ENCODE results near the gene RPS6KA2.

The RPS6KA2 gene

DNA sequence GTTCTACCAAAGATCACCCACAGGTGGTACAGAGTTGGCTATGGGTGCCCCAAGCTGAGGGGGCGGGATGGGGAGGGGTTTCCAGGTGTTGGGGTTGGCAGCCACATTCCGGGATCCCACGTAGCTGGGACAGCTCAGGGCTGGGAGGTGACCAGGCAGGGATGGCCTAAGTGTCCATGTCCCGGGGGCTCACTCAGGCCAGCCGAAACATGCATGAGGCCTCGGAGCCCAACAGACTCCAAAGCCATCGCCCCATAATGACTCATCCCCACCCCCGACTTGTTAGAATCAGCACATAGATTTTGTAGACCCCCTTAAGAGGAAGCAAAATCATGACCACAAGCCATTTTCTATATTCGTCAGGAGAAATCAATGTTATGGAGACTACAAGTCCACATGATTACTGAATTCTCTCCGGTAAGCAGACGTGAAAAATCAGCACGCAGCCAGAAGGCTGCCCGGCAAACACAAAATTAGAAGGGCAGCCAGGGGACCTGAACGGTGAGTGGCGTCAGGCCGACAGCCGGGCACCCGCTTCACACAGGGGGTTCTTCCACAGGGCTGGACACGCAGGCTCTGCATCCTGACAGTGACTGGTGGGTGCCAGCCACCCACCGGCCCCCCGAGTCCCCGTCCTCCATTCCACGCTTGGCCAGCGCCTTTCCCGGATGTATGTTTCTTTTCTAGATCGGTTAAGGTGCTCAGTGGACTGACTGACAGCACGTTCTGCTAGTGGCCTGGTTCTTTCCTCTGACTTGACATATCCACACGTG is 121.7 kb downstream of the RPS6KA2 start:
- H3K4me1 Mint-ChIP-seq: peaks cover 7% of the 10 kb centered on the region
- H3K9me3 Mint-ChIP-seq: no peaks in the 10 kb centered on the region
- no peak overlapping the region for H3K27ac Mint-ChIP-seq
- H3K4me3 Mint-ChIP-seq: no peak overlapping the region
- TF ChIP-seq, protein P1, sequence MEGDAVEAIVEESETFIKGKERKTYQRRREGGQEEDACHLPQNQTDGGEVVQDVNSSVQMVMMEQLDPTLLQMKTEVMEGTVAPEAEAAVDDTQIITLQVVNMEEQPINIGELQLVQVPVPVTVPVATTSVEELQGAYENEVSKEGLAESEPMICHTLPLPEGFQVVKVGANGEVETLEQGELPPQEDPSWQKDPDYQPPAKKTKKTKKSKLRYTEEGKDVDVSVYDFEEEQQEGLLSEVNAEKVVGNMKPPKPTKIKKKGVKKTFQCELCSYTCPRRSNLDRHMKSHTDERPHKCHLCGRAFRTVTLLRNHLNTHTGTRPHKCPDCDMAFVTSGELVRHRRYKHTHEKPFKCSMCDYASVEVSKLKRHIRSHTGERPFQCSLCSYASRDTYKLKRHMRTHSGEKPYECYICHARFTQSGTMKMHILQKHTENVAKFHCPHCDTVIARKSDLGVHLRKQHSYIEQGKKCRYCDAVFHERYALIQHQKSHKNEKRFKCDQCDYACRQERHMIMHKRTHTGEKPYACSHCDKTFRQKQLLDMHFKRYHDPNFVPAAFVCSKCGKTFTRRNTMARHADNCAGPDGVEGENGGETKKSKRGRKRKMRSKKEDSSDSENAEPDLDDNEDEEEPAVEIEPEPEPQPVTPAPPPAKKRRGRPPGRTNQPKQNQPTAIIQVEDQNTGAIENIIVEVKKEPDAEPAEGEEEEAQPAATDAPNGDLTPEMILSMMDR (IDR thresholded peaks at IDR 0.05; ENCODE audit: unreplicated experiment in 3 of 3): no peak
- H3K27me3 Mint-ChIP-seq (ENCODE audit: low read depth): peaks cover 4% of the 10 kb centered on the region
- peaks cover 9% of the 10 kb centered on the region for H3K36me3 Mint-ChIP-seq (ENCODE audit: low read depth)

DNA sequence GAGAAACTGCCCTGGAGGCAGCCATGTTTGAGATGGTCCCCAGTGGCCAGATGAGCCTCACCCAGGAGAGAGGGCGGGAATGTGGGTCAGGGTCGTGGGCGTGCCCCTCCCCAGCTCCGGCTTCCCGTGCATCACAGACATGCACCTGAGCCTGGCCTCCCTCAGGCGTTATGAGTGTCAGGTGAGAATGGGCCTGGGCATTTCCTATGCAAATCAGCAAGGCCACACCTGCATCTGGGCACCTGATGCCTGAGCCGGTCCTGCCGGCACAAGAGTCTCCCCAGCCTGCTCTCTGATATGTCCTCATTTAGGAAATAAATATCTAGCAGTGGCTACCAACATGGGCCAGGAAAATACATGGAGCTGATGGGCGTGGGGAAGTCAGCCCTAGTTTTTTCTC is 123.0 kb downstream of the RPS6KA2 start:
- no peaks in the 10 kb centered on the region for H3K9me3 Mint-ChIP-seq
- H3K27ac Mint-ChIP-seq: no peak overlapping the region
- peaks cover 7% of the 10 kb centered on the region for H3K4me1 Mint-ChIP-seq
- TF ChIP-seq, protein P1 (IDR thresholded peaks at IDR 0.05; ENCODE audit: unreplicated experiment in 3 of 3): no peak
- peaks cover 4% of the 10 kb centered on the region for H3K27me3 Mint-ChIP-seq (ENCODE audit: low read depth)
- H3K36me3 Mint-ChIP-seq (ENCODE audit: low read depth): peaks cover 12% of the 10 kb centered on the region
- no peak overlapping the region for H3K4me3 Mint-ChIP-seq

DNA sequence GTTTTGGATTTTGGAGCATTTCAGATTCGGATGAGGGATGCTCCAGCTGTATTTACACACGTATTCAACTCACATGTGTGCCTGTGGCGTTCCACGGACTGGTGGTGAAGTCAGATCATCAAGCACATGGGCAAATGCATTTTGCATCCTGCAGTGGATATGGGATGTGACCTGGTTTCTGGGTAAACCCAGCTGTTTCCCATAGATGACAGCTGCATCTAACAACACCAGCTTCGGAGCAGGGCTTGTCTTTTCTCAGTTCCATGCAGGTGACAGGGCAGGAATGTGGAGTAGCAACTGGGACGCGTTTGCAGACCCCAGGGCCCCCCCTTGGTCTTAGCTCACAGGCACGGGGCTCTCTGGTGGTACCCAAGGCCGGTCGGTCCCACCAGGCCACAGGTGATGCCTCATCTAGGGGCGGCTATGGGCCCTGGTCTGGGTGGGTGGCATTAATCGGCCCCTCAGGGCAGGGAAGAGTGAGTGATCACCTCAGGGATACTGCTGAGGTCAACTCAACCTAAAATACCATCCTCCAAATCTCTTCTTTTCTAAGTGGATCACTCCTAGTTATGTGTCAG is 123.8 kb downstream of the RPS6KA2 start:
- Mint-ChIP-seq H3K27me3 (ENCODE audit: low read depth) (peaks cover 8% of the 10 kb centered on the region), H3K9me3 (no peaks in the 10 kb centered on the region), H3K4me3 (no peak overlapping the region), H3K36me3 (ENCODE audit: low read depth) (peaks cover 18% of the 10 kb centered on the region), H3K27ac (no peak overlapping the region), H3K4me1 (peaks cover 7% of the 10 kb centered on the region)
- TF ChIP-seq, protein P1 (IDR thresholded peaks at IDR 0.05; ENCODE audit: unreplicated experiment in 3 of 3): no peak

DNA sequence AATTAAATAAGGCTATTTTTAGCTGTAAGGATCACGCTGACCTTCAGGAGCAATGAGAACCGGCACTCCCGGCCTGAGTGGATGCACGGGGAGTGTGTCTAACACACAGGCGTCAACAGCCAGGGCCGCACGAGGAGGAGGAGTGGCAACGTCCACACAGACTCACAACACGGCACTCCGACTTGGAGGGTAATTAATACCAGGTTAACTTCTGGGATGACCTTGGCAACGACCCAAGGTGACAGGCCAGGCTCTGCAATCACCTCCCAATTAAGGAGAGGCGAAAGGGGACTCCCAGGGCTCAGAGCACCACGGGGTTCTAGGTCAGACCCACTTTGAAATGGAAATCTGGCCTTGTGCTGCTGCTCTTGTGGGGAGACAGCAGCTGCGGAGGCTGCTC is 124.6 kb downstream of the RPS6KA2 start:
- Mint-ChIP-seq H3K27me3 (ENCODE audit: low read depth) (peaks cover 8% of the 10 kb centered on the region), H3K4me3 (no peak overlapping the region), H3K27ac (peak overlapping the region in 1 of 3 experiments; percentile 45), H3K9me3 (no peaks in the 10 kb centered on the region), H3K4me1 (peaks cover 7% of the 10 kb centered on the region), H3K36me3 (ENCODE audit: low read depth) (peaks cover 17% of the 10 kb centered on the region)
- TF ChIP-seq, protein P1 (IDR thresholded peaks at IDR 0.05; ENCODE audit: unreplicated experiment in 3 of 3): no peak

DNA sequence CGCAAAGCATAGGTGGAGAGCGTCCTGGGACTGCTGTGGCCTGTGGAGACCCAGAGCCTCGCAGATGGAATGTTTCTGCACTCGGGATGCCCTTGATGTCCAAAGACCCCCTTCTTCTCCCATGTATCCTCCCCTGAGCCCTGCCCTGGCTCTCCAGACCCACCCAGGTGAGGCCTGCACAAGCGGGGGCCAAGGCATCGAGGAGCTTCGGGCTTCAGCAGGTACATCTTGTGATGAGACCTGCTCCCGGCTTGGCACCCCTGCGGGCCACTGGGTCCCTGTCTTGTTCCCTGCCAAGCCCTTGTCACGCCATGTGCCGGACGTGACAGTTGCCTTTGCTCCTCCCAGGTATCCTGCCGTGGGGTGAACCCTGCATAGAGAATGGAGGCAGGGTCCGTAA is 125.8 kb downstream of the RPS6KA2 start:
- Mint-ChIP-seq H3K4me3 (no peak overlapping the region), H3K9me3 (no peaks in the 10 kb centered on the region), H3K4me1 (peaks cover 7% of the 10 kb centered on the region), H3K27ac (no peak overlapping the region), H3K27me3 (ENCODE audit: low read depth) (peaks cover 11% of the 10 kb centered on the region), H3K36me3 (ENCODE audit: low read depth) (peaks cover 16% of the 10 kb centered on the region)
- TF ChIP-seq, protein P1 (IDR thresholded peaks at IDR 0.05; ENCODE audit: unreplicated experiment in 3 of 3): no peak

DNA sequence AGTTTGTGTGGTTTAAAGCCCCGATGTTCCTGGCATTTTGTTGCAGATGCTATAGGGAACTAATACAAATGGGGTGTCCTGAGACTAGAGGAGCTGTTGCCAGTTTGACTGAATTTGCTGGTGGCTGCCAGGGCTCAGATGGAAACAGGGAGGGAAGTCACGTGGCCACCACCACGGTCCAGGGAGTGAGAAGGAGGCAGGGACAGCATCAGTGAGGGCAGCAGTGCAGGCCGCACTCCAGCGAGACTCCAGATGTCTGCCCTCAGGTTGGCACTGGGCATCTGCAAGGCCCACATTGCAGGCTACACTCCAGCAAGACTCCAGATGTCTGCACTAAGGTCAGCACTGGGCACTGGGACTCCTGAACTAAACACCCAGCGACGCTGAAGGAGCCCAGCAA is 126.8 kb downstream of the RPS6KA2 start:
- TF ChIP-seq, protein P1 (IDR thresholded peaks at IDR 0.05; ENCODE audit: unreplicated experiment in 3 of 3): no peak
- Mint-ChIP-seq H3K36me3 (ENCODE audit: low read depth) (peaks cover 16% of the 10 kb centered on the region), H3K9me3 (no peaks in the 10 kb centered on the region), H3K27ac (no peak overlapping the region), H3K4me3 (no peak overlapping the region), H3K27me3 (ENCODE audit: low read depth) (peaks cover 11% of the 10 kb centered on the region), H3K4me1 (peaks cover 12% of the 10 kb centered on the region)
